Measurements from ENCODE around the gene GLOD5. TPM values are rescaled to one million over a fixed set of nuclear protein-coding genes. Genes with fewer than 3 reads are reported as not detected.

GLOD5 gene
- total RNA-seq, 4 donors from 2014 or later = not detected

DNA sequence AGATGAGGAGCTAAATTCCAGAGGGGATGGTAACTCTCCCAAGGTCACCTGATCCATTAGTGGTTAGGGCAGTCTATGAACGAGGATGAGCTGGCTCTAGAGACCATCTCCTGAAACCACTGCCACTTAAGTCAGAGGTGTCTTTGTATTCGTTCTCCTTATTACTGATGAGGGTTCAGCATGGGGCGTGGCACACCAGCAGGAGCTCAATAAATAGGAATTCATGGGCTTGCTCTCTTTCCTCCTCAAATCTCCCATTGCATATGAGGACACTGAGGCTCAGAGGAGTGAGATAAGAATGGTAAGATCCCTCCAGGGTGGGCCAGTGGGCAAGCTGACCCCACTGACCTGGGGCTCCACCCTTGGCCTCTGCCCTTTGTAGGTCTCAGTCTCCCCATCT lies 23.2 kb downstream of the GLOD5 start:
- intact Hi-C loops (cut with DNase I) = no loop called here
- 50 to 59% methylated on average over 1 to 2 of the region's 3 CpGs for WGBS, 2 donors
- Histone ChIP-seq H3K36me3 (no peaks in the 10 kb centered on the region), H3K27me3 (peaks cover 0 to 10% (median 0%) of the 10 kb centered on the region in 4 donors), H3K4me1 (no peaks in the 10 kb centered on the region), H3K9me3 (no peaks in the 10 kb centered on the region), H3K27ac (no peak overlapping the region), H3K4me3 (no peak overlapping the region)
- TF ChIP-seq, protein P1, sequence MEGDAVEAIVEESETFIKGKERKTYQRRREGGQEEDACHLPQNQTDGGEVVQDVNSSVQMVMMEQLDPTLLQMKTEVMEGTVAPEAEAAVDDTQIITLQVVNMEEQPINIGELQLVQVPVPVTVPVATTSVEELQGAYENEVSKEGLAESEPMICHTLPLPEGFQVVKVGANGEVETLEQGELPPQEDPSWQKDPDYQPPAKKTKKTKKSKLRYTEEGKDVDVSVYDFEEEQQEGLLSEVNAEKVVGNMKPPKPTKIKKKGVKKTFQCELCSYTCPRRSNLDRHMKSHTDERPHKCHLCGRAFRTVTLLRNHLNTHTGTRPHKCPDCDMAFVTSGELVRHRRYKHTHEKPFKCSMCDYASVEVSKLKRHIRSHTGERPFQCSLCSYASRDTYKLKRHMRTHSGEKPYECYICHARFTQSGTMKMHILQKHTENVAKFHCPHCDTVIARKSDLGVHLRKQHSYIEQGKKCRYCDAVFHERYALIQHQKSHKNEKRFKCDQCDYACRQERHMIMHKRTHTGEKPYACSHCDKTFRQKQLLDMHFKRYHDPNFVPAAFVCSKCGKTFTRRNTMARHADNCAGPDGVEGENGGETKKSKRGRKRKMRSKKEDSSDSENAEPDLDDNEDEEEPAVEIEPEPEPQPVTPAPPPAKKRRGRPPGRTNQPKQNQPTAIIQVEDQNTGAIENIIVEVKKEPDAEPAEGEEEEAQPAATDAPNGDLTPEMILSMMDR (IDR thresholded peaks at IDR 0.05) = no peak
- TF ChIP-seq POLR2A (IDR thresholded peaks at IDR 0.05) = no peak
- DNase-seq = no peak

DNA sequence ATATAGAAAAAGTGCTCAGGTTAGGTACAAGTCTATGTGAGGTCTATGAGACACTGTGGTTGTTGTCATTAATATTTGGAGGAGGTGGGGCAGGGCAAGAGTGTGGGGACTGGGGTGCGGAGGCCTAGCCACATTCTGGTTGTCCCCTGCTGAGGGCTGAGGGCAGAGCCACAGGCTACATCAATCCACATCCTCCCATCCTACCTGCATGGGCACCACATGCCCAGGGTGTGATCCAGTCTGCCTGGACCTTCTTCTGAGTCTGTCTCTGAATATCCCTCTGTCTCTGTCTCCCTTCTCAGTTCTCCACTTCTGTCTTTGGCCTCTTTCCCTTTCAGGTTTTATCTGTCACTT lies 23.6 kb downstream of the GLOD5 start:
- Histone ChIP-seq H3K4me3 (no peak overlapping the region), H3K27me3 (peaks cover 0 to 10% (median 0%) of the 10 kb centered on the region in 4 donors), H3K4me1 (no peaks in the 10 kb centered on the region), H3K36me3 (no peaks in the 10 kb centered on the region), H3K9me3 (no peaks in the 10 kb centered on the region), H3K27ac (no peak overlapping the region)
- intact Hi-C loops (cut with DNase I) = no loop called here
- no peak for TF ChIP-seq POLR2A (IDR thresholded peaks at IDR 0.05)
- TF ChIP-seq, protein P1 (IDR thresholded peaks at IDR 0.05) = no peak
- WGBS, 2 donors = 83% methylated on average over 1 of the region's 1 CpG; no CpG with 5 or more reads in 1 of the 2 donors
- DNase-seq = no peak

DNA sequence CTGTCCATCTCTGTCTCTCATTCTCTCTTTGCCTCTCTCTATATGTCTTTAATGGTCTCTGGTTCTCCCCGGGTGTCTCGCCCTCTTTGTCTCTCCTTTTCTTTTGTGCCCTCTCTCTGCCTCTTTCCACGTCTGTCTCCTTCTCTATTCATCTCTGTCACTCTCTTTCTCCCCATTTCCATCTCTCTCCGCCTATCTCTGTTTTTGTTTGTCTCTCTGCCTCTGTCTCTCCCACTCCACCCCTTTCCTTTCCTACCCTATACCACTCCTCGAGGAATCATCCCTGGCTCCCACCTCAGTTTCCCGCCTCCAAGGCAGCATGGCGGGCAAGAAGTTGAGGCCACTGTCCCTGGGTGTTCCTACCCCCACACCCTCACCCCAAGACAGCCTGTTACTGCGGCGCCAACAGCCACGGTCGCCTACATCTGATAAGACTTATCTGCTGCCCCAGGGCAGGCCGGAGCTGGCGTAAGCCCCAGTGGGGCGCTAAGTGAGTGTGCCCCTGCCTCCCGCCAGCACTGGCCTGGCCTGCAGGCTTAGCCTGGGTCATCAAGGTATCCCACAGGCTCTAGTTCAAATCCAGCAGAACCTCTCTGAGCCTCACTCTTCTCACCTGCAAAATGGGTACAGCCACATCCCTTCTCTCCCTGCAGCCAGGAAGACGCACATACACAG lies 24.1 kb downstream of the GLOD5 start:
- no peak for TF ChIP-seq POLR2A (IDR thresholded peaks at IDR 0.05)
- TF ChIP-seq, protein P1 (IDR thresholded peaks at IDR 0.05) = no peak
- H3K9me3 ChIP-seq = no peaks in the 10 kb centered on the region
- H3K27ac ChIP-seq = no peak overlapping the region
- no peaks in the 10 kb centered on the region for H3K4me1 ChIP-seq
- H3K36me3 ChIP-seq = no peaks in the 10 kb centered on the region
- H3K27me3 ChIP-seq = peaks cover 0 to 10% (median 0%) of the 10 kb centered on the region in 4 donors
- no peak overlapping the region for H3K4me3 ChIP-seq
- WGBS, 2 donors = 74 to 77% methylated on average over 5 to 7 of the region's 16 CpGs
- intact Hi-C loops (cut with DNase I) = no loop called here
- DNase-seq = no peak

DNA sequence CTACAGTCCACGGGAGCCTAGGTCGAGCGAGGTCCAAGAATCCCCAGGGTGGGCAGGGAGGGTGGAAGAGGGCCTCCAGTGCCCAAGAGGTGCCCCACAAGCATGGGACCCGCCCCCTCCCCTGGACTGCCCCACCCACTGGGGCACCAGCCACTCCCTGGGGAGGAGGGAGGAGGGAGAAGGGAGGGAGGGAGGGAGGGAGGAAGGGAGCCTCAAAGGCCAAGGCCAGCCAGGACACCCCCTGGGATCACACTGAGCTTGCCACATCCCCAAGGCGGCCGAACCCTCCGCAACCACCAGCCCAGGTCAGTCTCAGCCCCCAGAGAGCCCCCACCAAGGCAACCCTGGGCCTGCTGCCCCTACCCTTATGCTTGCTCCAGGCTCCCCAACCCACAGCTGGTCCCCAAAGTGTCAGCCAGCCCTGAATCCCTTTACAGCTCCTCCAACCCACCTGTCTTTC lies 24.8 kb downstream of the GLOD5 start, which contains the start of gene GATA1:
TSS of gene GATA1 (plus strand) at position 250 of the 460 bp plus-strand sequence. CDS start 4,520 bp downstream, outside the sequence.
- no peaks in the 10 kb centered on the region for H3K36me3 ChIP-seq
- TF ChIP-seq, protein P1 (IDR thresholded peaks at IDR 0.05) = no peak
- TF ChIP-seq POLR2A (IDR thresholded peaks at IDR 0.05) = no peak
- peaks cover 0 to 10% (median 0%) of the 10 kb centered on the region in 4 donors for H3K27me3 ChIP-seq
- DNase-seq = no peak
- H3K4me3 ChIP-seq = no peak within 1 kb of the TSS
- H3K4me1 ChIP-seq = no peaks in the 10 kb centered on the region
- 90% methylated on average over 2 of the region's 7 CpGs; no CpG with 5 or more reads in 1 of the 2 donors for WGBS, 2 donors
- intact Hi-C loops (cut with DNase I) = no loop called here
- no peak within 1 kb of the TSS for H3K27ac ChIP-seq
- H3K9me3 ChIP-seq = no peaks in the 10 kb centered on the region

DNA sequence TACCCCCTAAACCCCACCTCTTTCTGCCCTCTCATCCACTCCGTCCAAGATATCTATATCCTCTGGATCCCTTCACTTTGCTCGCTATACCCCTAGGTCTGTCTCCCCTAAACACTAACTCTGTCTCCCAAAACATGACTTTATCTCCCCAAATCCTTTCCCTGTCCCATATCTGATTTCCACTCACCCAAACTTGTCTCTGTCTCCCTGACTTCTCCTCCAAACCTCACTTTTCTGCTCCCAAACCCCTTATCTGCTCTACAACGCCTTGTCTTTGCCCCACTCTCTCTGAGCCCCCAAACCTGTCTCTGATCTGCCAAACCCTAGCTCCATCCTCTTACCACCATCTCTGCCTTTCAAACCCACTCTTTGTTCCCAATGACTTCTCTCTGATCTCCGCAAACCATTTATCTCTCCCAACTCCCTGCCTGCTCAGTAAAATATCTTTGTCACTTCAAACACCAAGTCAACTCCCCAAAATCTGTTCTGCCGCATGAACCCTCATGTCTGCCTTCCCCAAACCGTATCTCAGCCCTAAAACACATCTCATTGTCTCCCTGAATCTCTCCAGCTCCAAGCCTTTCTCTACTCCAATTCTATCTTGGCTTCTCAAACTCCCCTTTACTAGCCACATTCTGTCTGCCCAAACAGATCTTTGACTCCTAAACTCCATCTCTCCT lies 25.4 kb downstream of the GLOD5 start:
- Histone ChIP-seq H3K4me3 (no peak overlapping the region), H3K27me3 (peaks cover 0 to 10% (median 0%) of the 10 kb centered on the region in 4 donors), H3K36me3 (no peaks in the 10 kb centered on the region), H3K4me1 (no peaks in the 10 kb centered on the region), H3K27ac (no peak overlapping the region), H3K9me3 (no peaks in the 10 kb centered on the region)
- no peak for DNase-seq
- intact Hi-C loops (cut with DNase I) = no loop called here
- 56 to 78% methylated on average over 6 of the region's 6 CpGs for WGBS, 2 donors
- no peak for TF ChIP-seq POLR2A (IDR thresholded peaks at IDR 0.05)
- TF ChIP-seq, protein P1 (IDR thresholded peaks at IDR 0.05) = no peak

Measured in esophagus squamous epithelium (tissue), 5 donors.